Neural cell (in vitro differentiated cells): Measurements from ENCODE around the gene NAA11.

ENCODE experiments used
- EP300 ChIP-seq: fragments of 450-650 bp; conservative IDR thresholded peaks from 2 replicates; pipeline ENCODE4 v1.6.1; 2014; ENCODE audit warnings: antibody characterized with exemption, mild to moderate bottlenecking, moderate library complexity; ENCODE audit not compliant: poor library complexity, severe bottlenecking
- EZH2 ChIP-seq: fragments of 200-600, 300-800 bp; shearing (Covaris generic), sonication (generic); IDR thresholded peaks from 2 replicates; pipeline ENCODE4 v1.6.1; 2014; ENCODE audit warnings: antibody characterized with exemption, low read length, borderline replicate concordance, mild to moderate bottlenecking; ENCODE audit not compliant: insufficient read depth, poor library complexity, severe bottlenecking
- TF ChIP-seq, protein P1 (sequence below): fragments of 450-650 bp; IDR thresholded peaks from 2 replicates; pipeline ENCODE4 v1.5.1; 2014; ENCODE audit warnings: antibody characterized with exemption, mild to moderate bottlenecking, moderate library complexity; ENCODE audit not compliant: poor library complexity, severe bottlenecking

DNA sequence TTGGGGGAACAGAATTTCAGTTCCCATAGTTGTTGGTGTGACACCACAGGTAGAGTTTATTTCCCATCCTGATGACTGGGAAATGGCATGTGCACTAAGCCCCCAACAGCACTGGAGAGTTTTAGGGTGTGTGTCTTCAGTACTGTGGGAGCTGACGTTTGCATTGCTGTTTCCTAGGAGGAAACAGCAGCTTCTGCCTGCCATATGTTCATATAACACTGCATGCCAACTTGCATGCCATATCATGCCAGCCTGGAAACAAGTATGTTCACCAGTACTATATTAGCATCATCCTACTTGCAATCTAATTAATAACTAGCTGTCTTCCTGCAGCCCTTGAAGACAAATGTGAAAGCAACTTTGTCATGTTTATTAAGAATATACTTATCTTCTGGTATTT is 58.2 kb downstream of the NAA11 start:
- no peak for TF ChIP-seq EP300
- TF ChIP-seq, protein P1, sequence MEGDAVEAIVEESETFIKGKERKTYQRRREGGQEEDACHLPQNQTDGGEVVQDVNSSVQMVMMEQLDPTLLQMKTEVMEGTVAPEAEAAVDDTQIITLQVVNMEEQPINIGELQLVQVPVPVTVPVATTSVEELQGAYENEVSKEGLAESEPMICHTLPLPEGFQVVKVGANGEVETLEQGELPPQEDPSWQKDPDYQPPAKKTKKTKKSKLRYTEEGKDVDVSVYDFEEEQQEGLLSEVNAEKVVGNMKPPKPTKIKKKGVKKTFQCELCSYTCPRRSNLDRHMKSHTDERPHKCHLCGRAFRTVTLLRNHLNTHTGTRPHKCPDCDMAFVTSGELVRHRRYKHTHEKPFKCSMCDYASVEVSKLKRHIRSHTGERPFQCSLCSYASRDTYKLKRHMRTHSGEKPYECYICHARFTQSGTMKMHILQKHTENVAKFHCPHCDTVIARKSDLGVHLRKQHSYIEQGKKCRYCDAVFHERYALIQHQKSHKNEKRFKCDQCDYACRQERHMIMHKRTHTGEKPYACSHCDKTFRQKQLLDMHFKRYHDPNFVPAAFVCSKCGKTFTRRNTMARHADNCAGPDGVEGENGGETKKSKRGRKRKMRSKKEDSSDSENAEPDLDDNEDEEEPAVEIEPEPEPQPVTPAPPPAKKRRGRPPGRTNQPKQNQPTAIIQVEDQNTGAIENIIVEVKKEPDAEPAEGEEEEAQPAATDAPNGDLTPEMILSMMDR, result no peak
- no peak for TF ChIP-seq EZH2
